ENCODE data around the gene SMS.
A peak's percentile ranks its signal among the peaks of the same experiment; 100 is the strongest.
"Not testable (repeated sequence)": the region's sequence is repeated elsewhere in the genome, so short reads cannot be mapped to it uniquely, and the experiment has no call there.

The SMS gene

DNA sequence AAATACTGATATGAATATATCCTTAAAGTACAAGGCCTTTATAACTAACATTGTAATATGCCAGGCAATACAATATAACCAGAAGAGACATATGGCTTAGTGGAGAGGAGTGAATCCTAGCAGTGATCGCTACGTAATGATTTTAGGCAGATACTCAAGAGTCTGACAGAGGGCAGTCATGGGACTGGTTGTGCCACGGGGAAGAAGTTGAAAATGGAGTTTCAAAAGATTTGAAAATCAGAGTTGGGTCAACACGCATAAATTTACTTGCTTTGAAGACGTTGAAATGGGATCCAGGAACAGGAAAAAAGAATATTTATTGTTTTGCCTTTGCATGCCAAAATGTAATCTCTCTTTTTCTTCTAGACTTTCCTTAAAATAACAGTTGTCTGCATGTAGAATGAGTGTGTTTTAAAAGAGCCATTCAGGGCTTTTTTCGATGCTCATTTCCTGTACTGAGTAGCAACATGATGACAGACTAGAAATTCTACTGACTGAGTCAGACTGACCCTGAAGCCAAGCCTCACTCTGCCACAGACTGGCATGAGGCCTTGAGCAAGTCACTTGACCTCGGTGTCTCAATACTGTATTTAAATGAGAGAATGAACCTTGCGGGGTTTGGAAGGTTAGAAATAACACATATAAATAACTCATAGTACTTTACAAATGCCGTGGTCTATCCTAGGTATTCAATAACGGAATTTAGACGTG lies 8.1 kb upstream of the SMS start:
- FAIRE-seq, result no peak
- no peak for DNase-seq (ENCODE audit: insufficient read length)
- TF ChIP-seq TAF1 (IDR thresholded peaks at IDR 0.05; ENCODE audit: borderline replicate concordance, low read depth, low read length) (no peak), POLR2A (IDR thresholded peaks at IDR 0.05; ENCODE audit: low read depth, low read length) (no peak), POLR2AphosphoS5 (IDR thresholded peaks at IDR 0.05; ENCODE audit: low read depth, low read length) (no peak)

- FAIRE-seq (no peak), DNase-seq (ENCODE audit: insufficient read length) (no peak)
- TF ChIP-seq TAF1 (IDR thresholded peaks at IDR 0.05; ENCODE audit: borderline replicate concordance, low read depth, low read length) (no peak), POLR2A (IDR thresholded peaks at IDR 0.05; ENCODE audit: low read depth, low read length) (no peak), POLR2AphosphoS5 (IDR thresholded peaks at IDR 0.05; ENCODE audit: low read depth, low read length) (no peak)
Measured at GRCh38 chrX:21933077-21933476, 7.4 kb upstream of the SMS start.

DNA sequence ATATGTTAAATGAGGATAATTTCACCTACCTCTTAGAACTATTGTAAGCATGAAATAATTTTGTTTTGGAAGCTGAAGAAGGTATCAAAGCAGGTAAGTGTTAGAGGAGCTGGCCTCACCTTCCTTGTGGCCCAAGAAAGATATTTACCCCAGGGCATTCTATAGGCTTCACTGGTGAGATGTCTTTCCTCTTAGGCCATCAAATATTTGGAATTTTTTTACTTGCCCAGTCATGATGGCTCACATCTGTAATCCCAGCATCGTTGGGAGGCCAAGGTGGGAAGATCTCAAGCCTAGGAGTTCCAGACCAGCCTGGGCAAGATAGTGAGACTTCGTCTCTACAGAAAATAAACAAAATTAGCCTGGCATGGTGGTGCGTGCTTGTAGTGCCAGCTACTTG lies 6.1 kb upstream of the SMS start:
- FAIRE-seq, result no peak
- DNase-seq (ENCODE audit: insufficient read length), result no peak
- TF ChIP-seq POLR2A (IDR thresholded peaks at IDR 0.05; ENCODE audit: low read depth, low read length), result no peak
- no peak for TF ChIP-seq POLR2AphosphoS5 (IDR thresholded peaks at IDR 0.05; ENCODE audit: low read depth, low read length)
- TF ChIP-seq TAF1 (IDR thresholded peaks at IDR 0.05; ENCODE audit: borderline replicate concordance, low read depth, low read length), result no peak

DNA sequence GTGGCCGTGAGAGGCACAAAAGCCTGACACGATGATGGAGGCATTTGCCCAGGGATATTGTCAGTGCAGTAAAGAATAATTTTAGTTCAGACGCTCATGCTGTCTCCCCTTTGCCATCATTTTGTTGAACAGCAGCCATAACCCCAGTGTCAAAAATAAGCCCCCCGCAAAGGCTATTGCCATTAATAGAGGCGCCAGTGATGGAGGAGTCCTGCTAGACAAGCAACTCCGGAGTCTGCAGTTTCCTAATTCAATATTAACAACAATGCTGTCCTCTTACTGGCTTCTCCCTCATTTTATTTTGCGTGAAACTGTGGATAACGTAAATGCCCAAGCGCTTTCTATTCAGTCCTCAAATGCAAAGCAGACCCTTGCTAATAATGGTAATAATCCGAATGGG lies 603 bp upstream of the SMS start:
- no peak for DNase-seq (ENCODE audit: insufficient read length)
- no peak for TF ChIP-seq POLR2A (IDR thresholded peaks at IDR 0.05; ENCODE audit: low read depth, low read length)
- TF ChIP-seq POLR2AphosphoS5 (IDR thresholded peaks at IDR 0.05; ENCODE audit: low read depth, low read length), result no peak
- no peak for TF ChIP-seq TAF1 (IDR thresholded peaks at IDR 0.05; ENCODE audit: borderline replicate concordance, low read depth, low read length)
- no peak for FAIRE-seq

DNA sequence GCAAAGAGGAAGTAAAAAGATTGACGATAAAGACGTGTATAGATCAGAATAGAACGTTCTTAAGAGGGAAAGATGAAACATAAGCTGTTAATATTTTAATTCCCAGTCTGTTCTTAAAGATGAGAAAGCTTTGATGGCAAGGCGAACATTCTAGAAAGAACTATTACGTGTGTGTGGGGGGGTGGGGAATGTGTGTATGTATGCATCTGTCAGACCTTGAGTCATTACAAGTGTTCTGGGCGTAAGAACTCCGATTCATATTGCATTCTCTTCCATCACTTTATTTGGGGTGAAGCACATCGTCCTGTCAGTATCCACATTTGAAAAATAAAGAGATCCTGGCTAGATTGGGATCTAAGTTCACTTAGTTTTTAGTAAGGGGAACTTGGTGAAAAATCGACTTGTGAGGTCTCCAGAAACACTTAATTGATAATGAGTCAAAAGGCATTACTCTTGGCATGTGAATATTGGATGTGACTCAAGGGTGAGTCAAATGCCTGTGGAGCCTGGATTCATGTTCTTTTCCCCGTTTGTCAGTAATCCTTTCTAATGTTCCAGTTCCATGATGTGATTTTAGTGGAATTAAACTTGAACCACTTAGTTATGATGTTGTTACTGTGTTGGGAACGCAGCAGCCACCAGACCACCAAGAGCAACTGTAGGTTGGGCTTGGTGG lies 3.1 kb downstream of the SMS start:
- no peak for DNase-seq (ENCODE audit: insufficient read length)
- no peak for FAIRE-seq
- no peak for TF ChIP-seq POLR2AphosphoS5 (IDR thresholded peaks at IDR 0.05; ENCODE audit: low read depth, low read length)
- no peak for TF ChIP-seq POLR2A (IDR thresholded peaks at IDR 0.05; ENCODE audit: low read depth, low read length)
- no peak for TF ChIP-seq TAF1 (IDR thresholded peaks at IDR 0.05; ENCODE audit: borderline replicate concordance, low read depth, low read length)

DNA sequence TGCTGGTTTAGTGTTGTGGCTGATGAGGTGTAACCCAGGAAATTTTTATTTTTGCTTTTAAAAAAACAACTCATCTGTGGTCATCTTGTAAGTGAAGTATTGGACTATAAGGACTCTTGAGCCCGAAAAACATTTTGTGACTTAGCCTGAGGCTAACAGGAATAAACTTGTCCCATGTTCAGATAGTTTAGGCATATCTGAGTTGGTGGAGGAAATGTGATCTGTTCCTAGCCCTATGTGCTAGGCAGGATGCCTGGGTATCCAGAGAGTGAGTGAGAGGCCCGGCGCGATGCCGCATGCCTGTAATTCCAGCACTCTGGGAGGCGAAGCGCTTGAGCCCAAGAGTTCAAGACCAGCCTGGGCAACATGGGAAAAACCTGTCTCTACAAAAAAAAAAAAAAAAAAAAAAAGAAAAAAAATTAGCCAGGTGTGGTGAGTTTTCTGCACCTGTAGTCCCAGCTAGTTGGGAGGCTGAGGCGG lies 3.7 kb downstream of the SMS start:
- TF ChIP-seq TAF1 (IDR thresholded peaks at IDR 0.05; ENCODE audit: borderline replicate concordance, low read depth, low read length) (no peak), POLR2AphosphoS5 (IDR thresholded peaks at IDR 0.05; ENCODE audit: low read depth, low read length) (no peak), POLR2A (IDR thresholded peaks at IDR 0.05; ENCODE audit: low read depth, low read length) (no peak)
- no peak for DNase-seq (ENCODE audit: insufficient read length)
- FAIRE-seq, result peak; percentile 9

DNA sequence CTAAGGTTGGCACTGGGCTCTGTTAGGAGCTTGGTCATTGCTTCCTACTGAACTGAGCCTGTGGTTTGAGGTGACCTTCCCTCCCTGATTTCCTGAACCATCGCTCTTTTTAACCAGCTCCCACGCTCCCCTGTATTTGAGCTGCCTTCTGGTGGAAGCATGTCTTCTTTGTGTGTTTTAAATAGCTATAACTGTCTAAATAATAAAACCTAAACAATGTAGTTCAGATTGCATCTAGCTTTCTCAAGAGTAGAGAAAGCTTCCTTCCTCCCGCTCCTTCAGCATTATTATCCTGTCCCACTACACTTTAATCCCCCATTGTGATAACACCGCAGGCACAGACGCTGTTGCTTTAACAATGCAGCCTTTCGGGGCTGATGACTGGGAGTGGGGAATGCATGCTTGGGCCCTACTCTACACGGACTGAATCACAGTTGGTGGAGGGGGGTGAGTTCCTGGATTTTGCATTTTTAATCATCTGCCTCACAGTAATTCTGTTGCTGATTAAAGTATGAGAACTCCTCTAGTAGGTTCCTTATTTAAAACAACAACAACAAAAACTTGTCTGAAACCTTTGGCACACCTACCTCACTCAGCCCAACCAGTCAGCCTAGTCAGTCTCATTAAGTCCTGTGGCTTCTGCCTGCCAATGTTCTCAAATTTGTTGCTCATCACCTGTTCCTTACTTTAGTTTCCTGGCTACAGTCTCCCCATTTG lies 6.6 kb downstream of the SMS start:
- no peak for FAIRE-seq
- no peak for TF ChIP-seq TAF1 (IDR thresholded peaks at IDR 0.05; ENCODE audit: borderline replicate concordance, low read depth, low read length)
- TF ChIP-seq POLR2AphosphoS5 (IDR thresholded peaks at IDR 0.05; ENCODE audit: low read depth, low read length), result no peak
- TF ChIP-seq POLR2A (IDR thresholded peaks at IDR 0.05; ENCODE audit: low read depth, low read length), result no peak
- no peak for DNase-seq (ENCODE audit: insufficient read length)

DNA sequence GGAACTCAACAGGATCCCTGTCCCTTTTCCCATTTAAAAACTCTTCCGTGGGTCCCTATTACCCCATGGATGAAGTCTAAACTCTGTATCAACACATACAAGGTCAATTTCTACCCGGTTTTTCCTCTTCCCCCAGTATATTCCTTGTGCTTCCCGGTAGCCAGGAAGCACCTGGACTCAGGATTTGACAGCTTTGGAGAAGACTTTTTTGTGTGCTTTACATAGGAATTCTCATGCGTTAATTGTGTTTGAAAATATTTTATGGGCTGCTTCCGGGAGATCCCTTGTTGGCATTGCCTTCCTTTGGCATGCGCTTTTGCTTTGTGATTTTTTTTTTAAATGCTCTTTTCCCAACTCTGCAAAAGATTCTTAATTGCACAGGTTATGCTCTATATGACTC lies 7.2 kb downstream of the SMS start:
- no peak for DNase-seq (ENCODE audit: insufficient read length)
- TF ChIP-seq TAF1 (IDR thresholded peaks at IDR 0.05; ENCODE audit: borderline replicate concordance, low read depth, low read length), result no peak
- no peak for TF ChIP-seq POLR2A (IDR thresholded peaks at IDR 0.05; ENCODE audit: low read depth, low read length)
- no peak for TF ChIP-seq POLR2AphosphoS5 (IDR thresholded peaks at IDR 0.05; ENCODE audit: low read depth, low read length)
- no peak for FAIRE-seq

DNA sequence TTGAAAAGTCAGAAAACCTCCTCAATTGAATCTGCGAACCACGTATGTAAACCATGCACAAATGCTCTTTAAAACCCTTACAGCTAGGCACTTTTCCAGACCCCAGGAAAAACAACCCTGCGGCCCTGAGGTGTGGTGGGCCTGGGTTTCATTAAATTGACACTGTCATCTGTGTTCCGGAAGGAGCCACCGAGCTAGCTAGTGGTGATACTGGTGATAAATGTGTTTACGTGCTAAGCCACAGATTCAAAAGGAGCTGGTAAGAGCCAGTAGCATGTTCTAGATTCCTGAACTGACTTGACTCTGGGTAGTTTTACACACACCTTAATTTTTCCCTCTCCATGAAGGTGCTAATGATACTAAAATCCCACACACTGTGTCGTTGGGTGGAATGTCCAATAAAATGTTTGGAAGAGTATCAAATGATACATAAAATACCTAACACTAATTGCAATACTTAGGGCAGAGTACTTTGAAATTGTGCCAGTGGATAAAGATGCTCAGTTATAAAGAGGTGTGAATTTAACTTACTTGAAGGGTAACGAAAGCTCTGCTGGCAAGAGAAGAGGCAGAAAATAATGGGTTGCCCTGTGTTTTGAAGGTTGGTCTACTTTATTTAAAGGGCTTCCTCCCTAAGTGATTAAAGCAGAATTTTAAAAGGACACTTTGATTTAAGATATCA lies 8.5 kb downstream of the SMS start:
- FAIRE-seq (no peak), DNase-seq (ENCODE audit: insufficient read length) (no peak)
- TF ChIP-seq POLR2A (IDR thresholded peaks at IDR 0.05; ENCODE audit: low read depth, low read length) (no peak), POLR2AphosphoS5 (IDR thresholded peaks at IDR 0.05; ENCODE audit: low read depth, low read length) (no peak), TAF1 (IDR thresholded peaks at IDR 0.05; ENCODE audit: borderline replicate concordance, low read depth, low read length) (no peak)

GRCh38 chrX:21949689-21950088 lies 9.2 kb downstream of the SMS start:
- no peak for DNase-seq (ENCODE audit: insufficient read length)
- FAIRE-seq, result no peak
- TF ChIP-seq TAF1 (IDR thresholded peaks at IDR 0.05; ENCODE audit: borderline replicate concordance, low read depth, low read length) (no peak), POLR2A (IDR thresholded peaks at IDR 0.05; ENCODE audit: low read depth, low read length) (no peak), POLR2AphosphoS5 (IDR thresholded peaks at IDR 0.05; ENCODE audit: low read depth, low read length) (no peak)

DNA sequence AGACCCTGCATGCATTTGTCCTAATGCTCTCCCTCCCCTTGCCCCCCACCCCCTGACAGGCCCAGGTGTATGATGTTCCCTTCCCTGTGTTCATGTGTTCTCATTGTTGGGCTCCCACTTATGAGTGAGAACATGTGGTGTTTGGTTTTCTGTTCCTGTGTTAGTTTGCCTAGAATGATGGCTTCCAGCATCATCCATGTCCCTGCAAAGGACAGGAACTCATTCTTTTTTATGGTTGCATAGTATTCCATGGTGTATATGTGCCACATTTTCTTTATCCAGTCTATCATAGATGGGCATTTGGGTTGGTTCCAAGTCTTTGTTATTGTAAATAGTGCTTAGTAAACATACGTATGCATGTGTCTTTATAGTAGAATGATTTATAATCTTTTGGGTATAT lies 10.0 kb downstream of the SMS start:
- DNase-seq (ENCODE audit: insufficient read length); FAIRE-seq: not testable (repeated sequence)

All from GM12892 (cell line).